ENCODE measurements around the gene HMCES. TPM values are rescaled to one million over a fixed set of nuclear protein-coding genes. Genes with fewer than 3 reads are reported as not detected.

HMCES gene
- polyA plus RNA-seq, 1 of the 3 experiments (the other 2 are of a cell fraction) = 32.4 TPM

DNA sequence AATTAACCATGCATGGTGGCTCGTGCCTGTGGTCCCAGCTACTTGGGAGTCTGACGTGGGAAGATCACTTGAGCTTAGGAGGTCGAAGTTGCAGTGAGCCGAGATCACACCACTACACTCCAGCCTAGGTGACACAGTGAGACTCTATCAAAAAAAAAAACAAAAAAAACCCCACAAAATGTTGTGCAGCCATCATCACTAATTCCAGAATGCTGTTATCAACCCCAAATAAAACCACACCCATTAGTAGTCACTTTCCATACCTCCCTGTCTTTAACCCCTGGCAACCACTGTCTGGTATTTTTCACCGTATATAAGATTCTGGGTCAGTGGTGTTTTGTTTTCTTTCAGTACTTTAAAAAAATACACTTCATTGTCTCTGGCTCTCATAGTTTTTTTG lies 16.6 kb downstream of the HMCES start:
- H3K36me3 ChIP-seq (replicated peaks in 1 of 2; ENCODE audit: control insufficient read depth in 1 of 2, insufficient read depth in 2 of 2, low read length in 1 of 2) = peaks cover 17 to 53% of the 10 kb centered on the region in 2 experiments
- 96% methylated on average over 5 of the region's 5 CpGs for WGBS (ENCODE audit: low lambda C conversion rate)
- ChIA-PET CTCF (interaction anchor here (0.7 to 1.3 kb wide), 2 partner anchors 21 to 450 kb away, joined by 3 read pairs; a partner anchor contains a TSS), POLR2A (interaction anchor here (1.4 kb wide), 1 partner anchor 21 kb away, joined by 3 read pairs; a partner anchor contains a TSS)
- no peaks in the 10 kb centered on the region for H3K27me3 ChIP-seq (ENCODE audit: insufficient read depth)
- H3K9me2 ChIP-seq = no peaks in the 10 kb centered on the region
- no peak overlapping the region for H3K27ac ChIP-seq (ENCODE audit: low read depth in 2 of 2, low read length in 1 of 2)
- no peak for DNase-seq
- no peaks in the 10 kb centered on the region for H3K79me2 ChIP-seq (ENCODE audit: insufficient read depth)
- no peak overlapping the region for H3K9ac ChIP-seq
- no peaks in the 10 kb centered on the region for H3K9me3 ChIP-seq
- H2AFZ ChIP-seq (ENCODE audit: low read depth) = no peak overlapping the region
- H3K4me1 ChIP-seq (ENCODE audit: control insufficient read depth in 1 of 2, insufficient read depth in 2 of 2, low read depth in 1 of 2, low read length in 1 of 2) = peaks cover 0 to 4% of the 10 kb centered on the region in 2 experiments; a peak in 1 of 4 replicates
- TF ChIP-seq NFIC (IDR thresholded peaks at IDR 0.05; ENCODE audit: borderline replicate concordance) = no peak
- TF ChIP-seq, protein P1, sequence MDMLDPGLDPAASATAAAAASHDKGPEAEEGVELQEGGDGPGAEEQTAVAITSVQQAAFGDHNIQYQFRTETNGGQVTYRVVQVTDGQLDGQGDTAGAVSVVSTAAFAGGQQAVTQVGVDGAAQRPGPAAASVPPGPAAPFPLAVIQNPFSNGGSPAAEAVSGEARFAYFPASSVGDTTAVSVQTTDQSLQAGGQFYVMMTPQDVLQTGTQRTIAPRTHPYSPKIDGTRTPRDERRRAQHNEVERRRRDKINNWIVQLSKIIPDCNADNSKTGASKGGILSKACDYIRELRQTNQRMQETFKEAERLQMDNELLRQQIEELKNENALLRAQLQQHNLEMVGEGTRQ (IDR thresholded peaks at IDR 0.05; ENCODE audit: borderline replicate concordance, low read depth, low read length) = no peak
- TF ChIP-seq, protein P2, sequence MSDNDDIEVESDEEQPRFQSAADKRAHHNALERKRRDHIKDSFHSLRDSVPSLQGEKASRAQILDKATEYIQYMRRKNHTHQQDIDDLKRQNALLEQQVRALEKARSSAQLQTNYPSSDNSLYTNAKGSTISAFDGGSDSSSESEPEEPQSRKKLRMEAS (IDR thresholded peaks at IDR 0.05; ENCODE audit: low read depth) = no peak
- no peak for TF ChIP-seq GATA2 (CRISPR knock-in tag; IDR thresholded peaks at IDR 0.05)
- no peak for TF ChIP-seq FOXM1 (IDR thresholded peaks at IDR 0.05; ENCODE audit: low read depth)
- TF ChIP-seq EP300 (IDR thresholded peaks at IDR 0.05; ENCODE audit: borderline replicate concordance in 1 of 2, low read depth in 1 of 2, low read length in 1 of 2) = no peak
- no peak for TF ChIP-seq JUND (IDR thresholded peaks at IDR 0.05)
- no peak for TF ChIP-seq MEF2A (IDR thresholded peaks at IDR 0.05; ENCODE audit: borderline replicate concordance, low read depth)
- no peak for TF ChIP-seq YY1 (IDR thresholded peaks at IDR 0.05; ENCODE audit: low read depth)
- TF ChIP-seq, protein P3, sequence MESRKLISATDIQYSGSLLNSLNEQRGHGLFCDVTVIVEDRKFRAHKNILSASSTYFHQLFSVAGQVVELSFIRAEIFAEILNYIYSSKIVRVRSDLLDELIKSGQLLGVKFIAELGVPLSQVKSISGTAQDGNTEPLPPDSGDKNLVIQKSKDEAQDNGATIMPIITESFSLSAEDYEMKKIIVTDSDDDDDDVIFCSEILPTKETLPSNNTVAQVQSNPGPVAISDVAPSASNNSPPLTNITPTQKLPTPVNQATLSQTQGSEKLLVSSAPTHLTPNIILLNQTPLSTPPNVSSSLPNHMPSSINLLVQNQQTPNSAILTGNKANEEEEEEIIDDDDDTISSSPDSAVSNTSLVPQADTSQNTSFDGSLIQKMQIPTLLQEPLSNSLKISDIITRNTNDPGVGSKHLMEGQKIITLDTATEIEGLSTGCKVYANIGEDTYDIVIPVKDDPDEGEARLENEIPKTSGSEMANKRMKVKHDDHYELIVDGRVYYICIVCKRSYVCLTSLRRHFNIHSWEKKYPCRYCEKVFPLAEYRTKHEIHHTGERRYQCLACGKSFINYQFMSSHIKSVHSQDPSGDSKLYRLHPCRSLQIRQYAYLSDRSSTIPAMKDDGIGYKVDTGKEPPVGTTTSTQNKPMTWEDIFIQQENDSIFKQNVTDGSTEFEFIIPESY (IDR thresholded peaks at IDR 0.05; ENCODE audit: borderline replicate concordance, low read depth) = no peak
- no peak for TF ChIP-seq TCF12 (IDR thresholded peaks at IDR 0.05)
- no peak for TF ChIP-seq POLR2AphosphoS5 (IDR thresholded peaks at IDR 0.05; ENCODE audit: low read depth, low read length)
- H3F3A ChIP-seq (replicated peaks; ENCODE audit: insufficient read depth) = peaks cover 15% of the 10 kb centered on the region
- H3K4me3 ChIP-seq (ENCODE audit: low read depth in 2 of 2, low read length in 1 of 2) = no peak overlapping the region
- H4K20me1 ChIP-seq (ENCODE audit: insufficient read depth) = no peaks in the 10 kb centered on the region
- no peak overlapping the region for H3K4me2 ChIP-seq

DNA sequence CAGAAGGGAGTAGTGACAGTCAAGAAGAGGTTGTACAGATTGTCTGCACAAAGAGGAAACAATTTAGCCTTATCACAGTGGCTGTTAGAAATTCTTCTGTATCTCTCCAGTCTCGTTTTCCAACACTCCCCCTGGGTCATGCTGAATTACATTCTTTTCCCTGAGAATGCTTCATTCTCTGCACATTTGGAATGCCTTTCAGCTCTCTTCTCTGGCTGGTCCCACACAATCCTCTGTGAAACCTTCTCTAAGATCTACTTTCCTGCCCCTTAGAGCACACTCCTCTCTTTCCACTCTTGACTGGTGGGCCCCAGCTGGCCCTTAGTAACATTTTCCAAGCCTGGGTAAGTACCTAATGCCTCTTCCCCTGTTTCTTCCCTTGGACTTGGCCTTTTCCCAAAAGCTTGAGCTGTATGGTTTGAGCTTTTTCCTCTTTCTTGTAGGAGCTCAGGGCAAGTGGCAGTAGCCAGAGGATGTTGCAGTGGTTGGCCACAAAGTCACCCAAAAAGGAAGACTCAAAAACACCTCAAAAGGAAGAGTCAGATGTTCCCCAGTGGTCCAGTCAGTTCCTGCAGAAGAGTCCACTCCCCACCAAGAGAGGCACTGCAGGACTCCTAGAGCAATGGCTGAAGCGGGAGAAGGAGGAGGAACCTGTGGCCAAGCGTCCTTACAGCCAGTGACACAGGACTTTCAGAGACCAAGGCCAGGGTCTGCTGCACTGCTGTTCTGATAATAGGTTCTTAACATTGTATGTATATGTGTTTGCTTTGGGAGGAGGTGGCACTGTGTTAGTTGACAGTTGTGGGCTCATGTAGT lies 25.7 kb downstream of the HMCES start:
- WGBS (ENCODE audit: low lambda C conversion rate) = 88% methylated on average over 3 of the region's 3 CpGs
- Histone ChIP-seq H3K9me2 (no peaks in the 10 kb centered on the region), H3K9me3 (no peaks in the 10 kb centered on the region), H3K36me3 (replicated peaks in 1 of 2; ENCODE audit: control insufficient read depth in 1 of 2, insufficient read depth in 2 of 2, low read length in 1 of 2) (peaks cover 32 to 40% of the 10 kb centered on the region in 2 experiments), H3K4me1 (ENCODE audit: control insufficient read depth in 1 of 2, insufficient read depth in 2 of 2, low read depth in 1 of 2, low read length in 1 of 2) (no peaks in the 10 kb centered on the region), H4K20me1 (ENCODE audit: insufficient read depth) (no peaks in the 10 kb centered on the region), H3K4me3 (ENCODE audit: low read depth in 2 of 2, low read length in 1 of 2) (no peak overlapping the region), H3K4me2 (no peak overlapping the region), H3F3A (replicated peaks; ENCODE audit: insufficient read depth) (no peaks in the 10 kb centered on the region), H3K27me3 (ENCODE audit: insufficient read depth) (no peaks in the 10 kb centered on the region), H3K79me2 (ENCODE audit: insufficient read depth) (no peaks in the 10 kb centered on the region), H2AFZ (ENCODE audit: low read depth) (no peak overlapping the region), H3K27ac (ENCODE audit: low read depth in 2 of 2, low read length in 1 of 2) (peak overlapping the region in 1 of 2 experiments; percentile 7; a peak in 1 of 4 replicates), H3K9ac (no peak overlapping the region)
- ChIA-PET POLR2A (no interaction called here), CTCF (no interaction called here)
- no peak for DNase-seq
- TF ChIP-seq, protein P4, sequence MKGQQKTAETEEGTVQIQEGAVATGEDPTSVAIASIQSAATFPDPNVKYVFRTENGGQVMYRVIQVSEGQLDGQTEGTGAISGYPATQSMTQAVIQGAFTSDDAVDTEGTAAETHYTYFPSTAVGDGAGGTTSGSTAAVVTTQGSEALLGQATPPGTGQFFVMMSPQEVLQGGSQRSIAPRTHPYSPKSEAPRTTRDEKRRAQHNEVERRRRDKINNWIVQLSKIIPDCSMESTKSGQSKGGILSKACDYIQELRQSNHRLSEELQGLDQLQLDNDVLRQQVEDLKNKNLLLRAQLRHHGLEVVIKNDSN (IDR thresholded peaks at IDR 0.05; ENCODE audit: borderline replicate concordance, low read depth) = no peak
- no peak for TF ChIP-seq EP300 (IDR thresholded peaks at IDR 0.05; ENCODE audit: borderline replicate concordance in 1 of 2, low read depth in 1 of 2, low read length in 1 of 2)
- TF ChIP-seq, protein P5, sequence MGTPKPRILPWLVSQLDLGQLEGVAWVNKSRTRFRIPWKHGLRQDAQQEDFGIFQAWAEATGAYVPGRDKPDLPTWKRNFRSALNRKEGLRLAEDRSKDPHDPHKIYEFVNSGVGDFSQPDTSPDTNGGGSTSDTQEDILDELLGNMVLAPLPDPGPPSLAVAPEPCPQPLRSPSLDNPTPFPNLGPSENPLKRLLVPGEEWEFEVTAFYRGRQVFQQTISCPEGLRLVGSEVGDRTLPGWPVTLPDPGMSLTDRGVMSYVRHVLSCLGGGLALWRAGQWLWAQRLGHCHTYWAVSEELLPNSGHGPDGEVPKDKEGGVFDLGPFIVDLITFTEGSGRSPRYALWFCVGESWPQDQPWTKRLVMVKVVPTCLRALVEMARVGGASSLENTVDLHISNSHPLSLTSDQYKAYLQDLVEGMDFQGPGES (IDR thresholded peaks at IDR 0.05; ENCODE audit: low read depth, low read length) = no peak
- TF ChIP-seq, protein P6, sequence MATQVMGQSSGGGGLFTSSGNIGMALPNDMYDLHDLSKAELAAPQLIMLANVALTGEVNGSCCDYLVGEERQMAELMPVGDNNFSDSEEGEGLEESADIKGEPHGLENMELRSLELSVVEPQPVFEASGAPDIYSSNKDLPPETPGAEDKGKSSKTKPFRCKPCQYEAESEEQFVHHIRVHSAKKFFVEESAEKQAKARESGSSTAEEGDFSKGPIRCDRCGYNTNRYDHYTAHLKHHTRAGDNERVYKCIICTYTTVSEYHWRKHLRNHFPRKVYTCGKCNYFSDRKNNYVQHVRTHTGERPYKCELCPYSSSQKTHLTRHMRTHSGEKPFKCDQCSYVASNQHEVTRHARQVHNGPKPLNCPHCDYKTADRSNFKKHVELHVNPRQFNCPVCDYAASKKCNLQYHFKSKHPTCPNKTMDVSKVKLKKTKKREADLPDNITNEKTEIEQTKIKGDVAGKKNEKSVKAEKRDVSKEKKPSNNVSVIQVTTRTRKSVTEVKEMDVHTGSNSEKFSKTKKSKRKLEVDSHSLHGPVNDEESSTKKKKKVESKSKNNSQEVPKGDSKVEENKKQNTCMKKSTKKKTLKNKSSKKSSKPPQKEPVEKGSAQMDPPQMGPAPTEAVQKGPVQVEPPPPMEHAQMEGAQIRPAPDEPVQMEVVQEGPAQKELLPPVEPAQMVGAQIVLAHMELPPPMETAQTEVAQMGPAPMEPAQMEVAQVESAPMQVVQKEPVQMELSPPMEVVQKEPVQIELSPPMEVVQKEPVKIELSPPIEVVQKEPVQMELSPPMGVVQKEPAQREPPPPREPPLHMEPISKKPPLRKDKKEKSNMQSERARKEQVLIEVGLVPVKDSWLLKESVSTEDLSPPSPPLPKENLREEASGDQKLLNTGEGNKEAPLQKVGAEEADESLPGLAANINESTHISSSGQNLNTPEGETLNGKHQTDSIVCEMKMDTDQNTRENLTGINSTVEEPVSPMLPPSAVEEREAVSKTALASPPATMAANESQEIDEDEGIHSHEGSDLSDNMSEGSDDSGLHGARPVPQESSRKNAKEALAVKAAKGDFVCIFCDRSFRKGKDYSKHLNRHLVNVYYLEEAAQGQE (IDR thresholded peaks at IDR 0.05; ENCODE audit: low read depth, low read length) = no peak
- no peak for TF ChIP-seq NRF1 (IDR thresholded peaks at IDR 0.05; ENCODE audit: low read depth, low read length)
- TF ChIP-seq SMC3 (IDR thresholded peaks at IDR 0.05; ENCODE audit: low read depth, low read length) = no peak
- no peak for TF ChIP-seq FOXJ3 (CRISPR knock-in tag; IDR thresholded peaks at IDR 0.05)
- no peak for TF ChIP-seq TCF12 (IDR thresholded peaks at IDR 0.05)
